ENCODE data around the gene ZSCAN20. TPM values are rescaled to one million over a fixed set of nuclear protein-coding genes. Genes with fewer than 3 reads are reported as not detected.

ZSCAN20 gene
- total and polyA plus RNA-seq, 9 of the 15 experiments (the other 6 are each of a cell fraction or from before 2014, with no cell fraction given) = 0.36 to 3.3 (median 2.0) TPM

- TF ChIP-seq AFF4 (CRISPR knock-in tag; IDR thresholded peaks at IDR 0.05) = no peak
- no peak for TF ChIP-seq TARDBP (IDR thresholded peaks at IDR 0.05)
- TF ChIP-seq GTF2A2 (tag; IDR thresholded peaks at IDR 0.05) = no peak
- TF ChIP-seq ZFP30 (CRISPR knock-in tag; IDR thresholded peaks at IDR 0.05; ENCODE audit: borderline replicate concordance) = no peak
- TF ChIP-seq CHD4 (IDR thresholded peaks at IDR 0.05; ENCODE audit: insufficient read depth, insufficient replicate concordance, low read depth, low read length, poor library complexity, severe bottlenecking) = no peak
- no peak for TF ChIP-seq CREBBP (IDR thresholded peaks at IDR 0.05; ENCODE audit: low read depth, low read length)
- no peak for TF ChIP-seq XRCC3 (IDR thresholded peaks at IDR 0.05)
- no peak for TF ChIP-seq KDM4B (IDR thresholded peaks at IDR 0.05; ENCODE audit: borderline replicate concordance in 2 of 2, low read depth in 1 of 2)
- TF ChIP-seq ELF1 (tag; IDR thresholded peaks at IDR 0.05) = peak; percentile 90
- no peak for TF ChIP-seq MTA2 (IDR thresholded peaks at IDR 0.05; ENCODE audit: low read depth)
- TF ChIP-seq IFI16 (CRISPR knock-in tag; IDR thresholded peaks at IDR 0.05) = no peak
- TF ChIP-seq ZNF395 (CRISPR knock-in tag; IDR thresholded peaks at IDR 0.05) = no peak
- no peak for TF ChIP-seq ESRRB (CRISPR knock-in tag; IDR thresholded peaks at IDR 0.05; ENCODE audit: borderline replicate concordance)
- TF ChIP-seq ZEB2 (IDR thresholded peaks at IDR 0.05) = peak; percentile 30; the same call in 1 of the 2 replicates
- TF ChIP-seq ZNF398 (CRISPR knock-in tag; IDR thresholded peaks at IDR 0.05) = no peak
- TF ChIP-seq KLF16 (IDR thresholded peaks at IDR 0.05) = no peak
- TF ChIP-seq FOXM1 (IDR thresholded peaks at IDR 0.05; ENCODE audit: low read depth) = no peak
- TF ChIP-seq FOXM1 (CRISPR knock-in tag; IDR thresholded peaks at IDR 0.05; ENCODE audit: low read depth) = no peak
- TF ChIP-seq ZNF121 (CRISPR knock-in tag; conservative IDR thresholded peaks at IDR 0.05) = no peak
- peak; percentile 81 for TF ChIP-seq CHD2 (IDR thresholded peaks at IDR 0.05; ENCODE audit: low read depth, low read length)
- TF ChIP-seq MEIS2 (IDR thresholded peaks at IDR 0.05; ENCODE audit: partially characterized antibody) = peak; percentile 39
- TF ChIP-seq PTBP1 (IDR thresholded peaks at IDR 0.05; ENCODE audit: low read depth, low read length) = no peak
- no peak for TF ChIP-seq ARNT (IDR thresholded peaks at IDR 0.05)
Measured at GRCh38 chr1:33472269-33472980, at the start of gene ZSCAN20 (continued).

Measured in K562 (cell line).